Naive B cell (primary cell): Measurements from ENCODE around the gene CIRBP. TPM values are rescaled to one million over a fixed set of nuclear protein-coding genes. Genes with fewer than 3 reads are reported as not detected.

Experiments used
- ATAC-seq, 2 donors: fragments of 150-1000 bp; cut with Tn5 transposase; 2 replicates each; pipeline ENCODE4 v1.10.0; 2021; ENCODE audit warnings: low read depth in 2 of 2, mild to moderate bottlenecking in 2 of 2, moderate library complexity in 2 of 2
- DNase-seq: peaks from one replicate; pipeline ENCODE4 v3.0.0; 2022
- H3K27ac Mint-ChIP-seq, 6 donors: one replicate each; pipeline ENCODE4 v1.8.0; 2020 to 2022; ENCODE audit warnings: mild to moderate bottlenecking in 6 of 6, mixed read lengths in 6 of 6, moderate library complexity in 5 of 6, inconsistent platforms in 2 of 6
- H3K27me3 Mint-ChIP-seq, 3 donors: one replicate each; pipeline ENCODE4 v1.8.0; 2021 to 2022; ENCODE audit warnings: mixed read lengths in 3 of 3, mild to moderate bottlenecking in 1 of 3
- H3K36me3 Mint-ChIP-seq, 2 donors: one replicate each; pipeline ENCODE4 v1.8.0; 2020 to 2022; ENCODE audit warnings: mixed read lengths in 2 of 2, inconsistent platforms in 1 of 2, mild to moderate bottlenecking in 1 of 2
- H3K4me1 Mint-ChIP-seq, 3 donors: one replicate each; pipeline ENCODE4 v1.8.0; 2020 to 2022; ENCODE audit warnings: mixed read lengths in 3 of 3, inconsistent platforms in 1 of 3, mild to moderate bottlenecking in 1 of 3, moderate library complexity in 1 of 3
- H3K4me3 Mint-ChIP-seq, 8 donors: one replicate each; pipeline ENCODE4 v1.8.0; 2020 to 2022; ENCODE audit warnings: mild to moderate bottlenecking in 8 of 8, mixed read lengths in 8 of 8, moderate library complexity in 8 of 8, inconsistent platforms in 2 of 8
- H3K9me3 Mint-ChIP-seq, 7 donors: one replicate each; pipeline ENCODE4 v1.8.0; 2020 to 2022; ENCODE audit warnings: mixed read lengths in 7 of 7, mild to moderate bottlenecking in 5 of 7, inconsistent platforms in 2 of 7, moderate library complexity in 1 of 7
- polyA plus RNA-seq, 6 donors: library from polyadenylated mRNA; unstranded; fragments of 300-500 nt; fragmentation: Illumina TruSeq; gene quantifications; one replicate each; pipeline ENCODE4 v1.2.3, GENCODE V29; 2021; ENCODE audit warnings: low read depth in 6 of 6

Gene CIRBP
- polyA plus RNA-seq = 100 to 1,000 TPM; 253 to 449 (median 334) TPM

GRCh38 chr19:1269065-1269477 is at the start of gene CIRBP:
CIRBP (plus strand) TSS chr19:1269332; CDS start chr19:1270934, 1,602 bp downstream.
- H3K27me3 Mint-ChIP-seq = no peaks in the 10 kb centered on the region
- H3K4me1 Mint-ChIP-seq = peaks cover 69 to 82% (median 78%) of the 10 kb centered on the region in 3 donors
- peaks cover 0 to 5% of the 10 kb centered on the region in 2 donors for H3K36me3 Mint-ChIP-seq
- peak within 1 kb of the TSS; percentile 94 to 99 (median 96) for H3K27ac Mint-ChIP-seq
- peak; percentile 56 to 67 for ATAC-seq
- no peaks in the 10 kb centered on the region for H3K9me3 Mint-ChIP-seq
- peak within 1 kb of the TSS; percentile 87 to 96 (median 91) for H3K4me3 Mint-ChIP-seq
- peak; percentile 99 for DNase-seq

GRCh38 chr19:1219786-1220476 is 49.2 kb upstream of the CIRBP start:
- ATAC-seq (no peak), DNase-seq (no peak)
- Mint-ChIP-seq H3K4me3 (peak overlapping the region in 1 of 8 donors; percentile 47), H3K4me1 (peaks cover 0 to 13% (median 5%) of the 10 kb centered on the region in 3 donors), H3K27me3 (no peaks in the 10 kb centered on the region), H3K36me3 (no peaks in the 10 kb centered on the region), H3K9me3 (no peaks in the 10 kb centered on the region), H3K27ac (no peak overlapping the region)

- DNase-seq (no peak), ATAC-seq (no peak)
- Mint-ChIP-seq H3K4me1 (peaks cover 0 to 13% (median 5%) of the 10 kb centered on the region in 3 donors), H3K27ac (no peak overlapping the region), H3K4me3 (no peak overlapping the region), H3K9me3 (no peaks in the 10 kb centered on the region), H3K36me3 (no peaks in the 10 kb centered on the region), H3K27me3 (no peaks in the 10 kb centered on the region)
These were observed 48.6 kb upstream of the CIRBP start for GRCh38 chr19:1220477-1220930.

GRCh38 chr19:1220976-1221903 is 47.9 kb upstream of the CIRBP start:
- Mint-ChIP-seq H3K27ac (no peak overlapping the region), H3K36me3 (no peaks in the 10 kb centered on the region), H3K9me3 (no peaks in the 10 kb centered on the region), H3K4me1 (peaks cover 0 to 10% (median 5%) of the 10 kb centered on the region in 3 donors), H3K4me3 (no peak overlapping the region), H3K27me3 (no peaks in the 10 kb centered on the region)
- no peak for DNase-seq
- no peak for ATAC-seq

- Mint-ChIP-seq H3K36me3 (no peaks in the 10 kb centered on the region), H3K9me3 (no peaks in the 10 kb centered on the region), H3K4me1 (peaks cover 0 to 7% (median 5%) of the 10 kb centered on the region in 3 donors), H3K4me3 (no peak overlapping the region), H3K27ac (no peak overlapping the region), H3K27me3 (no peaks in the 10 kb centered on the region)
- DNase-seq = no peak
- ATAC-seq = no peak
These were observed 47.3 kb upstream of the CIRBP start for GRCh38 chr19:1221904-1222255.

- Mint-ChIP-seq H3K4me1 (peaks cover 0 to 6% (median 4%) of the 10 kb centered on the region in 3 donors), H3K27ac (no peak overlapping the region), H3K27me3 (no peaks in the 10 kb centered on the region), H3K9me3 (no peaks in the 10 kb centered on the region), H3K4me3 (no peak overlapping the region), H3K36me3 (no peaks in the 10 kb centered on the region)
- ATAC-seq (no peak), DNase-seq (no peak)
These were observed 46.7 kb upstream of the CIRBP start for GRCh38 chr19:1222394-1222793.

- H3K27ac Mint-ChIP-seq = no peak overlapping the region
- no peaks in the 10 kb centered on the region for H3K9me3 Mint-ChIP-seq
- DNase-seq (no peak), ATAC-seq (peak; percentile 37 to 49)
- no peak overlapping the region for H3K4me3 Mint-ChIP-seq
- no peaks in the 10 kb centered on the region for H3K27me3 Mint-ChIP-seq
- H3K4me1 Mint-ChIP-seq = peaks cover 0 to under 1% (median 0%) of the 10 kb centered on the region in 3 donors
- H3K36me3 Mint-ChIP-seq = no peaks in the 10 kb centered on the region
These were observed 45.9 kb upstream of the CIRBP start for GRCh38 chr19:1223018-1223855.

GRCh38 chr19:1224047-1224825 is 44.9 kb upstream of the CIRBP start:
- Mint-ChIP-seq H3K36me3 (no peaks in the 10 kb centered on the region), H3K4me1 (no peaks in the 10 kb centered on the region), H3K9me3 (no peaks in the 10 kb centered on the region), H3K4me3 (no peak overlapping the region), H3K27ac (no peak overlapping the region), H3K27me3 (no peaks in the 10 kb centered on the region)
- DNase-seq (no peak), ATAC-seq (no peak)

GRCh38 chr19:1224847-1225246 is 44.3 kb upstream of the CIRBP start:
- Mint-ChIP-seq H3K36me3 (no peaks in the 10 kb centered on the region), H3K9me3 (no peaks in the 10 kb centered on the region), H3K4me1 (no peaks in the 10 kb centered on the region), H3K27me3 (no peaks in the 10 kb centered on the region), H3K4me3 (no peak overlapping the region), H3K27ac (no peak overlapping the region)
- DNase-seq (no peak), ATAC-seq (no peak)

GRCh38 chr19:1225440-1226226 is 43.5 kb upstream of the CIRBP start:
- no peaks in the 10 kb centered on the region for H3K36me3 Mint-ChIP-seq
- H3K27me3 Mint-ChIP-seq = no peaks in the 10 kb centered on the region
- H3K9me3 Mint-ChIP-seq = no peaks in the 10 kb centered on the region
- no peak overlapping the region for H3K4me3 Mint-ChIP-seq
- H3K27ac Mint-ChIP-seq = no peak overlapping the region
- no peak for ATAC-seq
- no peaks in the 10 kb centered on the region for H3K4me1 Mint-ChIP-seq
- no peak for DNase-seq

- Mint-ChIP-seq H3K4me3 (no peak overlapping the region), H3K9me3 (no peaks in the 10 kb centered on the region), H3K27me3 (no peaks in the 10 kb centered on the region), H3K27ac (no peak overlapping the region), H3K36me3 (no peaks in the 10 kb centered on the region), H3K4me1 (no peaks in the 10 kb centered on the region)
- no peak for DNase-seq
- ATAC-seq = no peak
These were observed 43.0 kb upstream of the CIRBP start for GRCh38 chr19:1226227-1226518.

- no peaks in the 10 kb centered on the region for H3K9me3 Mint-ChIP-seq
- no peaks in the 10 kb centered on the region for H3K36me3 Mint-ChIP-seq
- H3K4me1 Mint-ChIP-seq = no peaks in the 10 kb centered on the region
- H3K27ac Mint-ChIP-seq = peak overlapping the region in 1 of 6 donors; percentile 38
- no peak for ATAC-seq
- DNase-seq = no peak
- H3K27me3 Mint-ChIP-seq = no peaks in the 10 kb centered on the region
- no peak overlapping the region for H3K4me3 Mint-ChIP-seq
These were observed 42.4 kb upstream of the CIRBP start for GRCh38 chr19:1226522-1227303.
